GM06990 (cell line): ENCODE results near the gene MSL3.

Experiments used
- DNase-seq: peaks from one replicate; pipeline ENCODE4 v3.0.0-alpha.2; 2011; ENCODE audit not compliant: insufficient read length; ENCODE audit errors: extremely low read depth
- H3K27me3 ChIP-seq: replicated peaks from 2 replicates; pipeline ENCODE4 v1.6.0; 2011; ENCODE audit warnings: low read length; ENCODE audit not compliant: control insufficient read depth, insufficient read depth
- H3K36me3 ChIP-seq: 2 replicates; pipeline ENCODE4 v1.5.1; 2011; ENCODE audit warnings: low read length; ENCODE audit not compliant: control insufficient read depth, insufficient read depth
- H3K4me3 ChIP-seq: replicated peaks from 2 replicates; pipeline ENCODE4 v1.5.1; 2011; ENCODE audit warnings: low read depth, mild to moderate bottlenecking, control low read depth, low read length
- TF ChIP-seq, protein P1 (sequence below): IDR thresholded peaks from 2 replicates; pipeline ENCODE4 v1.5.1; 2011; ENCODE audit warnings: low read length, control low read depth, mild to moderate bottlenecking, inconsistent platforms; ENCODE audit not compliant: insufficient read depth, poor library complexity, severe bottlenecking

The MSL3 gene

DNA sequence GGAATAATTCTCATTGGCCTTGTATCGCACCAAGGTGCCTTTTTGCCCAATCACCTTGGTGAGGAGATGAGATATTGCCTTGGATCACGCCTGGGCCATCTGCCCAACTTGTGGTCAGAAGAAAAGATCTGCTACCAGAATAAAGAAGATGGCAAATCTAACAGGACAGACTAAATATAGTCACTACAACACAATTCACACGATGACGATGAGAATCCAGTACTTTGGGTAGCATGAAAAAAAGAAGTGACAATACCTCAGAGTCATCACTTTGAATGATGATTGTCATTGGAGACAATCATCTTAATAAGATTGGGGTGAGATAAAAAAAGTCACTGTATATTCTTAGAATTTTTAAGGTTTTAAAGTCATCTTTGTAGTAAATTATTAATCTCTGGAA lies 7.3 kb upstream of the MSL3 start:
- no peaks in the 10 kb centered on the region for H3K36me3 ChIP-seq
- H3K4me3 ChIP-seq: no peak overlapping the region
- no peak for DNase-seq
- no peaks in the 10 kb centered on the region for H3K27me3 ChIP-seq
- TF ChIP-seq, protein P1, sequence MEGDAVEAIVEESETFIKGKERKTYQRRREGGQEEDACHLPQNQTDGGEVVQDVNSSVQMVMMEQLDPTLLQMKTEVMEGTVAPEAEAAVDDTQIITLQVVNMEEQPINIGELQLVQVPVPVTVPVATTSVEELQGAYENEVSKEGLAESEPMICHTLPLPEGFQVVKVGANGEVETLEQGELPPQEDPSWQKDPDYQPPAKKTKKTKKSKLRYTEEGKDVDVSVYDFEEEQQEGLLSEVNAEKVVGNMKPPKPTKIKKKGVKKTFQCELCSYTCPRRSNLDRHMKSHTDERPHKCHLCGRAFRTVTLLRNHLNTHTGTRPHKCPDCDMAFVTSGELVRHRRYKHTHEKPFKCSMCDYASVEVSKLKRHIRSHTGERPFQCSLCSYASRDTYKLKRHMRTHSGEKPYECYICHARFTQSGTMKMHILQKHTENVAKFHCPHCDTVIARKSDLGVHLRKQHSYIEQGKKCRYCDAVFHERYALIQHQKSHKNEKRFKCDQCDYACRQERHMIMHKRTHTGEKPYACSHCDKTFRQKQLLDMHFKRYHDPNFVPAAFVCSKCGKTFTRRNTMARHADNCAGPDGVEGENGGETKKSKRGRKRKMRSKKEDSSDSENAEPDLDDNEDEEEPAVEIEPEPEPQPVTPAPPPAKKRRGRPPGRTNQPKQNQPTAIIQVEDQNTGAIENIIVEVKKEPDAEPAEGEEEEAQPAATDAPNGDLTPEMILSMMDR: no peak

DNA sequence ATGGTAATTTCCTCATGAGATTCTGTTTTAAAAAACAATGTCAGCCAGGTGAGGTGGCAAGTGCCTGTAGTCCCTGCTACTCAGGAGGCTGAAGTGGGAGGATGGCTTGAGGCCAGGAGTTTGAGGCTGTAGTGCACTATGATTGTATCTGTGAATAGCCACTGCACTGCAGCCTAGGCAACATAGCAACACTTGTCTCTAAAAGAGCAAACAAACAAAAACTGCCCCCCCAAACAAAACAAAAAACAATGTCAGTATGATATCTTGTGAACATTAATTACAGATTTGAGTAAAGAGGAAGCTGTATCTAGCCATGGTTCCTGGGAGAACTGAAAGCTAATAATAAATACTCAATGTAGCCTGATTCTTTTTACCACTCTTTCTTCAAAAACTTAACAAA lies 6.8 kb upstream of the MSL3 start:
- TF ChIP-seq, protein P1: no peak
- no peak for DNase-seq
- Histone ChIP-seq H3K4me3 (no peak overlapping the region), H3K36me3 (no peaks in the 10 kb centered on the region), H3K27me3 (no peaks in the 10 kb centered on the region)

DNA sequence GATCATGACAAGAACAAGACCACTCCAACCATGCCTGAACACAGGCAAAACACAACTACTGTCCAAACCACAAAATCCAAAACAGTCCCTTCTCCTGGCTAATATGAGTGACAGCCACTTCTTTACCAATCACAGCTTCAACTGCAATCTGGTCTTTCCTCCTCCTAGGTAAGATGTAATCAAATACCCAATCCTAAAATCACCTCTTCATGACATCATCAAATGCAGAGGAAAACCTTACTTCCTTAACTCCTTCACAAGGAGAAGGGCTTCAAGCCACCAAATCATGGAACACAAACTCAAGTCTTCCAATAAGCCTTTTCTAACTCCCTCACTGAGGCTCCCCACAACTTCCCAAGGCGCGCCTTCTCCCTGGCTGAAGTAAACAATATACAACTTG lies 4.4 kb upstream of the MSL3 start:
- no peaks in the 10 kb centered on the region for H3K27me3 ChIP-seq
- TF ChIP-seq, protein P1: no peak
- H3K4me3 ChIP-seq: no peak overlapping the region
- no peak for DNase-seq
- H3K36me3 ChIP-seq: no peaks in the 10 kb centered on the region

DNA sequence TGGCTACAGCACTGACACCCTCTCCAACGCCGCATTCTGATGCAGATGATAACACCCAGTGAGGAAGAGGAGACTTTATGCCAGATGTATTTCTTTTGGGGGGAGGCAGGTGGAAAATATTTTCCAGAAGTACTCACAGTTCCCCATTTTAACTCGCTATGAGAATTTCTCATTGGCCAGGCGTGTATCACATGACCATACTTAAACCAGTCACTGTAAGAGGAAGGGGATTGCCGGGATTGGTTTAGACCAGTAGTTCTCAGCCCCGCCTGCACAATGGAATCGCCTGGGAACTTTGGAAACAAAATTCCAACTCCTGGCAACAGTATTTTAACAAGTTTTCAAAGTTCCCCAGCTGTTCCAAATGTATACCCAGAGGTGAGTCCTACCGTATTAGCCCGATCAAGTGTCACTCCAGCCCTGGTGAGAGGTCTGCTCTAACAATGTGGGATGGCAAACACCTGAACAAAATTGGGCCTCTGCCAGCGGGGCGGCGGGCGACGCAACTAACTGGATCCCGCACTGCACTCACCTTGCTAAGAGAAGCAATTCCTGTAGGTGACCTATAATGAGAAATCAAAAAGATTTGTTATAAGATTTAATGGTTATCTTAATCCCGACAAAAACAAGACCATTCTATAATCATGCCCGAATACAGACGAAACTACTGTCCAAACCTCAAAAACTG lies 2.9 kb upstream of the MSL3 start:
- Histone ChIP-seq H3K4me3 (no peak overlapping the region), H3K27me3 (no peaks in the 10 kb centered on the region), H3K36me3 (no peaks in the 10 kb centered on the region)
- TF ChIP-seq, protein P1: no peak
- no peak for DNase-seq

DNA sequence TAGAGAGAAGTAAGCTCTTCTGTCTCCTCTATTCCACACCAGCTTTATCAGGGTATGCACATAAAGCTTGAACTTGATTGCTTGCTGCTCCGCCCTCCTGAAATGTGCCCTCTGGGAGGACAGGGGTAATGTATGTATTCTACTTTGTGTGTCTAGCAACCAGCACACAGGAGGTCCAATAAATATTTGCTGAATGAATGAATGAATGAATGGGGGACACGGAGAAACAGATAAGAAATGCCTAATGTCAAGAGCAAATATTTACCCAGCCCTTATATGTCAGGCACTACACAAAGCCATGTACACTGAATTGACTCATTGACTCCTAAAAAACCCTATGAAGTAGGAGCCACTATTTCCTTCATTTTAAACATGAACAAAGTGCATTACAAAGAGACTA lies 2.3 kb upstream of the MSL3 start:
- DNase-seq: no peak
- no peaks in the 10 kb centered on the region for H3K27me3 ChIP-seq
- TF ChIP-seq, protein P1: no peak
- no peak overlapping the region for H3K4me3 ChIP-seq
- H3K36me3 ChIP-seq: no peaks in the 10 kb centered on the region
